WTC11 (cell line): ENCODE data around the gene OXSR1. TPM values are rescaled to one million over a fixed set of nuclear protein-coding genes. Genes with fewer than 3 reads are reported as not detected.

Experiments used
- ATAC-seq: fragments of 200-7000 bp; cut with Tn5 transposase; 2 replicates; pipeline ENCODE4 v1.10.0; 2021; ENCODE audit warnings: mild to moderate bottlenecking, moderate library complexity
- CTCF ChIA-PET: fragments of 300-600 bp; sonication (Branson Sonifier 250); formaldehyde crosslinking; loops from one replicate; lab custom pipeline; 2021; ENCODE audit warnings: antibody characterized with exemption; lab: Charles Lee
- POLR2A ChIA-PET: fragments of 350-600 bp; sonication (Branson Sonifier 250); formaldehyde crosslinking; loops from one replicate; lab custom pipeline; 2021; ENCODE audit warnings: antibody characterized with exemption; lab: Charles Lee
- DNase-seq: peaks from one replicate; pipeline ENCODE4 v3.0.0; 2021; ENCODE audit warnings: low spot score
- H3K27ac Mint-ChIP-seq: 2 replicates; pipeline ENCODE4 v1.8.0; 2021; ENCODE audit warnings: mixed read lengths
- H3K27me3 Mint-ChIP-seq: 2 replicates; pipeline ENCODE4 v1.8.0; 2021; ENCODE audit warnings: low read depth, mild to moderate bottlenecking, moderate library complexity, mixed read lengths
- H3K36me3 Mint-ChIP-seq: 2 replicates; pipeline ENCODE4 v1.8.0; 2021; ENCODE audit warnings: mixed read lengths
- H3K4me1 Mint-ChIP-seq: 2 replicates; pipeline ENCODE4 v1.8.0; 2022; ENCODE audit warnings: mixed read lengths
- H3K4me3 Mint-ChIP-seq: 2 replicates; pipeline ENCODE4 v1.8.0; 2021; ENCODE audit warnings: mild to moderate bottlenecking, moderate library complexity, mixed read lengths
- H3K9me3 Mint-ChIP-seq: 2 replicates; pipeline ENCODE4 v1.8.0; 2021; ENCODE audit warnings: mixed read lengths
- ARID4B ChIP-seq: sonication (generic); formaldehyde crosslinking; IDR thresholded peaks from 2 replicates; pipeline ENCODE4 v1.8.0; 2023; ENCODE audit warnings: missing genetic modification reagents, mild to moderate bottlenecking, borderline replicate concordance
- ATF1 ChIP-seq: sonication (generic); formaldehyde crosslinking; IDR thresholded peaks from 2 replicates; pipeline ENCODE4 v1.8.1; 2023; ENCODE audit warnings: mild to moderate bottlenecking, moderate library complexity, missing genetic modification reagents
- CDX4 ChIP-seq: fragments of 250-450 bp; sonication (Bioruptor Pico); IDR thresholded peaks from 2 replicates; pipeline ENCODE4 v1.9.0; 2021; ENCODE audit warnings: moderate library complexity, mild to moderate bottlenecking, inconsistent platforms, borderline replicate concordance
- E2F5 ChIP-seq: sonication (generic); formaldehyde crosslinking; IDR thresholded peaks from 2 replicates; pipeline ENCODE4 v1.8.1; 2022; ENCODE audit warnings: mild to moderate bottlenecking, moderate library complexity, missing genetic modification reagents
- ERG ChIP-seq: fragments of 250-450 bp; sonication (Bioruptor Pico); IDR thresholded peaks from 2 replicates; pipeline ENCODE4 v1.8.0; 2021; ENCODE audit warnings: mild to moderate bottlenecking
- ESRRA ChIP-seq: sonication (generic); formaldehyde crosslinking; IDR thresholded peaks from 2 replicates; pipeline ENCODE4 v1.8.1; 2022; ENCODE audit warnings: mild to moderate bottlenecking, missing genetic modification reagents, borderline replicate concordance
- FOXJ3 ChIP-seq: sonication (generic); formaldehyde crosslinking; IDR thresholded peaks from 2 replicates; pipeline ENCODE4 v1.9.0; 2021; ENCODE audit warnings: missing genetic modification reagents, mild to moderate bottlenecking, borderline replicate concordance
- GRHL2 ChIP-seq: fragments of 250-450 bp; sonication (Bioruptor Pico); IDR thresholded peaks from 2 replicates; pipeline ENCODE4 v1.8.0; 2022; ENCODE audit warnings: mild to moderate bottlenecking, moderate library complexity; ENCODE audit not compliant: insufficient replicate concordance, severe bottlenecking
- IRF1 ChIP-seq: sonication (generic); formaldehyde crosslinking; IDR thresholded peaks from 2 replicates; pipeline ENCODE4 v1.8.0; 2023; ENCODE audit warnings: missing genetic modification reagents
- MAX ChIP-seq: sonication (generic); formaldehyde crosslinking; IDR thresholded peaks from 2 replicates; pipeline ENCODE4 v1.8.0; 2022; ENCODE audit warnings: mild to moderate bottlenecking, missing genetic modification reagents
- ZNF416 ChIP-seq: fragments of 250-450 bp; sonication (Bioruptor Pico); IDR thresholded peaks from 2 replicates; pipeline ENCODE4 v1.9.0; 2021; ENCODE audit warnings: mild to moderate bottlenecking, inconsistent platforms
- total RNA-seq: library from RNA; stranded (reverse); gene quantifications from 3 replicates; pipeline ENCODE4 v1.2.3, GENCODE V29; 2021
- TF ChIP-seq, protein P1 (sequence below): fragments of 250-450 bp; sonication (Bioruptor Pico); conservative IDR thresholded peaks from 2 replicates; pipeline ENCODE4 v1.9.0; 2021; ENCODE audit warnings: mild to moderate bottlenecking
- TF ChIP-seq, protein P2 (sequence below): sonication (generic); formaldehyde crosslinking; IDR thresholded peaks from 2 replicates; pipeline ENCODE4 v1.8.0; 2022; ENCODE audit warnings: mild to moderate bottlenecking, missing genetic modification reagents

OXSR1 gene
- total RNA-seq, 1 experiment from 2014 or later, result 50.6 TPM

DNA sequence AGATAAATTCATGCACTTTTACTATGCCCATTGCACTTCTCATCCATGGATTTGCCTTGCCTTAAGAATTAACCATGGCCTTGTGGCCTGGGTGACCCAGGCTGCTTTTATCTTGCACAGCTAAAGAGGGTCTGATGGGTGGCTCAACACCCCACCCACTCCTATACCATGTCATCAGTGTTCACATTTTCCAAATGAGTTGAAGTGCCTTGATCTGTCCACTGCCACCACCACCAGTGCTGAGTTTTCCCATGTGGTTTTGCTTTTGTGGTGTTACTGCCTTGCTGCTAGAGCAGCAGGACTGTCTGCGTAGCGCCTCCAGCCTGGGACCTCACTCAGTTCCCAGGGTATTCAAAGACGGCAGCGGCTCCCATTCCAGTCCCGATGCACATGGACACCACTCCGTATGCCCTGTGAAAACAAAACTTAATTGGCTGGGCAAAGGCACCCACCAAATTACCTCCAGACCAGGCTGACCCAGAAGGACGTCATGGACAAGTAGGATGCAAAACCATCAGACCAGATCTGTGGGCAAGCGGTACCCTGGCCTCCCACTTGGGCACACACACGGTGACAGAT, 42.5 kb upstream of the OXSR1 start (continued):
- TF ChIP-seq IRF1 (no peak), ERG (CRISPR knock-in tag) (no peak), GRHL2 (CRISPR knock-in tag) (no peak)
- TF ChIP-seq, protein P1, sequence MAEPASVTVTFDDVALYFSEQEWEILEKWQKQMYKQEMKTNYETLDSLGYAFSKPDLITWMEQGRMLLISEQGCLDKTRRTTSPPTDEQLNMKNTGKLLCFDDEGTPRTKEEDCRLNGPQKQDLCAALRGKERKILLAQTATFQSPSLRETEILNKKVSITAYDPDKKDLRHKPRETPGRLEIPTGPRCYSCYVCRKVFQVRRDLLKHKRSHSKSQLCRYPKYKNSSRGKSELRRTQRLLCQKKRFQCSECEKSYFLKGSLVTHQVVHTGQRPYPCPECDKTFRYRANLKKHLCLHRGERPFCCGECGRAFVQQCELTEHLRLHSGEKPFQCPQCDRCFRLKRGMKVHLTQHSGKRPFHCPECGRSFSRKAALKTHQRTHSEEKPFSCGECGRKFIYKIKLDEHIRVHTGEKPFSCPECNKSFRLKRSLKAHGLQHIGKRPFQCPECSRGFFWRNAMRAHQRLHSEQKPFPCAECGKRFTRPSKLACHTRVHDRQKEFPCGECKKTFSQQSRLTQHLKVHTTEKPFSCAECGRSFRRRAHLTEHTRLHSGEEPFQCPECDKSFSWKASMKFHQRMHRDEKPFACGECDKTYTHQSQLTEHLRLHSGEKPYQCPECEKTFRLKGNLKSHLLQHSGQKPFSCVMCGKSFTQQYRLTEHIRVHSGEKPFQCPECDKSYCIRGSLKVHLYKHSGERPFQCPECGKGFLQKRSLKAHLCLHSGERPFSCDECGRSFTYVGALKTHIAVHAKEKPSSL, result no peak

- no peaks in the 10 kb centered on the region for H3K9me3 Mint-ChIP-seq
- POLR2A ChIA-PET, result no interaction called here
- CTCF ChIA-PET, result interaction anchor here (1.7 kb wide), 1 partner anchor 128 kb away, joined by 3 read pairs; no protein-coding TSS in a partner anchor
- no peak overlapping the region for H3K4me3 Mint-ChIP-seq
- no peaks in the 10 kb centered on the region for H3K27me3 Mint-ChIP-seq
- DNase-seq (no peak), ATAC-seq (no peak)
- TF ChIP-seq E2F5 (CRISPR knock-in tag) (no peak), MAX (CRISPR knock-in tag) (no peak)
- H3K27ac Mint-ChIP-seq, result no peak overlapping the region
- H3K36me3 Mint-ChIP-seq, result peaks cover 50% of the 10 kb centered on the region
- no peaks in the 10 kb centered on the region for H3K4me1 Mint-ChIP-seq
These were observed 40.8 kb upstream of the OXSR1 start for GRCh38 chr3:38124324-38125122.

DNA sequence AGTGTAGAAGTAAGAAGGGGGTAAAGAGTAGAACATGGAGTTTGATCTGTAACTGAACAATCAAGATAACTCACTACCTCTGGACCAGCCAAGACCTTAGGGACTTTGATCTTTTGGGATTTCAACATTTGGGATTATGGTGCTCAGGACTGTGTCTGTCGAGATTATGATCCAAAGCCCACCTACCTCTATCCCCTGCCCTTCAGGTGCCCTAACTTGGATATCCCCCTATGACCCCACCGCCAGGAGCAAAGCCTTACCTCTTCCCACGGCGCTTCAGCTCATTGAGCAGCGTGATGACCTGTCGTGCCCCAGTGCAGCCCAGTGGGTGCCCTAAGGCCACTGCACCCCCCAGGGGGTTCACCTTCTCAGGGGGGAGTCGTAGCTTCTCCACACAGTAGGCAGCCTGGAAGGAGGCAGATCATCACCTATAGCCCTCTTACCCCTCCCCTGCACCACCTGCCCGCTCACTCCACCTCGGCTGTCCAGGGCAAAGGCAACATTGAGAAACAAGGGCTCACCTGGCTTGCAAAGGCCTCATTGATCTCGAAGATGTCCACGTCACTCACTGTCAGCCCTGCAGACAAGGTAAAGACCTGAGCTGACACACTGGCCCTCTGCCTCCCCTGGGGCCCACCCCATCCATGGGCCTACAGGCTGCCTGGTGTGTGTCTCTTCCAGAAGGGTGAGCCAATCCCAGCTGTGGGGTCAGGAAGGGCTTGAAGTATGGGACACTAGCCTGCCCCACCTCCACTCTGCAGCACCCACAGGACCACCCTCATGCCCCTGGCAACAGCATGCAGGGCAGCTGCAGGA, 39.8 kb upstream of the OXSR1 start:
- POLR2A ChIA-PET, result no interaction called here
- no peaks in the 10 kb centered on the region for H3K27me3 Mint-ChIP-seq
- no peak overlapping the region for H3K27ac Mint-ChIP-seq
- CTCF ChIA-PET, result interaction anchor here (0.6 to 1.7 kb wide), 2 partner anchors 129 to 360 kb away, joined by 3 read pairs; no protein-coding TSS in a partner anchor
- no peak for DNase-seq
- H3K36me3 Mint-ChIP-seq, result peaks cover 57% of the 10 kb centered on the region
- H3K4me3 Mint-ChIP-seq, result no peak overlapping the region
- no peaks in the 10 kb centered on the region for H3K9me3 Mint-ChIP-seq
- ATAC-seq, result no peak
- H3K4me1 Mint-ChIP-seq, result no peaks in the 10 kb centered on the region
- TF ChIP-seq CDX4 (CRISPR knock-in tag) (no peak), ESRRA (CRISPR knock-in tag) (no peak), ZNF416 (CRISPR knock-in tag) (no peak), ARID4B (CRISPR knock-in tag) (no peak), ATF1 (CRISPR knock-in tag) (no peak), FOXJ3 (CRISPR knock-in tag) (no peak)
- TF ChIP-seq, protein P2, sequence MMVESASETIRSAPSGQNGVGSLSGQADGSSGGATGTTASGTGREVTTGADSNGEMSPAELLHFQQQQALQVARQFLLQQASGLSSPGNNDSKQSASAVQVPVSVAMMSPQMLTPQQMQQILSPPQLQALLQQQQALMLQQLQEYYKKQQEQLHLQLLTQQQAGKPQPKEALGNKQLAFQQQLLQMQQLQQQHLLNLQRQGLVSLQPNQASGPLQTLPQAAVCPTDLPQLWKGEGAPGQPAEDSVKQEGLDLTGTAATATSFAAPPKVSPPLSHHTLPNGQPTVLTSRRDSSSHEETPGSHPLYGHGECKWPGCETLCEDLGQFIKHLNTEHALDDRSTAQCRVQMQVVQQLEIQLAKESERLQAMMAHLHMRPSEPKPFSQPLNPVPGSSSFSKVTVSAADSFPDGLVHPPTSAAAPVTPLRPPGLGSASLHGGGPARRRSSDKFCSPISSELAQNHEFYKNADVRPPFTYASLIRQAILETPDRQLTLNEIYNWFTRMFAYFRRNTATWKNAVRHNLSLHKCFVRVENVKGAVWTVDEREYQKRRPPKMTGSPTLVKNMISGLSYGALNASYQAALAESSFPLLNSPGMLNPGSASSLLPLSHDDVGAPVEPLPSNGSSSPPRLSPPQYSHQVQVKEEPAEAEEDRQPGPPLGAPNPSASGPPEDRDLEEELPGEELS, result no peak
